DND-41 (cell line): ENCODE results near the gene SCARF1.

Experiments used
- EZH2 ChIP-seq: IDR thresholded peaks from 3 replicates; pipeline ENCODE4 v1.6.1; 2012; ENCODE audit warnings: borderline replicate concordance, low read depth, mild to moderate bottlenecking, moderate library complexity, low read length, inconsistent platforms; ENCODE audit not compliant: severe bottlenecking
- TF ChIP-seq, protein P1 (sequence below): IDR thresholded peaks from 2 replicates; pipeline ENCODE4 v1.5.1; 2012; ENCODE audit warnings: borderline replicate concordance, low read length, moderate library complexity, mild to moderate bottlenecking; ENCODE audit not compliant: poor library complexity, severe bottlenecking; ENCODE audit errors: extremely low read depth

DNA sequence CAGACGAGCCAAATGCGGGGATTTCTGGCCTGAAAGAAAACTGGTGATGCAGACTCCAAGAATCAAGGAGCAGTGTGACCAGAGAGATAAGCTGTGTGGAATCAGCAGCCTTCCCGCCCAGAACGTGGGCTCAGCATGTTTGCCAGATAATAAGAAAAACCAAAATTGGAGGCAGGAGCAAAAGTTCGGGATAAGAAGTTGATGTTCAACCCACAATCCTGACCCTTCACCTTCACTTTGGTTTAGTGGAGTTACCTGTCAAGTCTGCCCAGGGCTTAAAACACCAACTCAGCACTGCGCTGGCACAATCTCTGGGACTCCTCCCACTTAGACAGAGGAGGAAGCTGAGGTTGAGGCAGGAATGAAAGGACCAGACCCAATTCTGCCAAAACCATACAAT lies 20.0 kb downstream of the SCARF1 start:
- TF ChIP-seq, protein P1, sequence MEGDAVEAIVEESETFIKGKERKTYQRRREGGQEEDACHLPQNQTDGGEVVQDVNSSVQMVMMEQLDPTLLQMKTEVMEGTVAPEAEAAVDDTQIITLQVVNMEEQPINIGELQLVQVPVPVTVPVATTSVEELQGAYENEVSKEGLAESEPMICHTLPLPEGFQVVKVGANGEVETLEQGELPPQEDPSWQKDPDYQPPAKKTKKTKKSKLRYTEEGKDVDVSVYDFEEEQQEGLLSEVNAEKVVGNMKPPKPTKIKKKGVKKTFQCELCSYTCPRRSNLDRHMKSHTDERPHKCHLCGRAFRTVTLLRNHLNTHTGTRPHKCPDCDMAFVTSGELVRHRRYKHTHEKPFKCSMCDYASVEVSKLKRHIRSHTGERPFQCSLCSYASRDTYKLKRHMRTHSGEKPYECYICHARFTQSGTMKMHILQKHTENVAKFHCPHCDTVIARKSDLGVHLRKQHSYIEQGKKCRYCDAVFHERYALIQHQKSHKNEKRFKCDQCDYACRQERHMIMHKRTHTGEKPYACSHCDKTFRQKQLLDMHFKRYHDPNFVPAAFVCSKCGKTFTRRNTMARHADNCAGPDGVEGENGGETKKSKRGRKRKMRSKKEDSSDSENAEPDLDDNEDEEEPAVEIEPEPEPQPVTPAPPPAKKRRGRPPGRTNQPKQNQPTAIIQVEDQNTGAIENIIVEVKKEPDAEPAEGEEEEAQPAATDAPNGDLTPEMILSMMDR = no peak
- no peak for TF ChIP-seq EZH2
